ENCODE measurements around the gene UNCX. TPM values are rescaled to one million over a fixed set of nuclear protein-coding genes. Genes with fewer than 3 reads are reported as not detected.

UNCX gene
- total and polyA plus RNA-seq, 12 donors: not detected

- Histone ChIP-seq H3K36me3 (replicated peaks in 1 of 2) (no peaks in the 10 kb centered on the region), H3K27ac (no peak overlapping the region), H3K9me3 (replicated peaks in 1 of 3) (no peaks in the 10 kb centered on the region), H3K27me3 (peaks cover 26% of the 10 kb centered on the region), H3K4me1 (replicated peaks in 1 of 2) (no peaks in the 10 kb centered on the region), H3K4me3 (no peak overlapping the region)
- no peak for DNase-seq
- intact Hi-C loops (cut with DNase I): no loop called here
- TF ChIP-seq CTCF (IDR thresholded peaks at IDR 0.05): no peak
- no peak for TF ChIP-seq POLR2A (IDR thresholded peaks at IDR 0.05)
- 68 to 79% (median 75%) methylated on average over 22 to 28 of the region's 28 CpGs for WGBS, 4 donors
Observed at GRCh38 chr7:1263391-1263951, 30.8 kb downstream of the UNCX start.

- WGBS, 4 donors: 59 to 76% (median 67%) methylated on average over 13 to 30 of the region's 30 CpGs
- DNase-seq: no peak
- intact Hi-C loops (cut with DNase I): no loop called here
- Histone ChIP-seq H3K27me3 (peaks cover 33% of the 10 kb centered on the region), H3K4me3 (no peak overlapping the region), H3K9me3 (replicated peaks in 1 of 3) (no peaks in the 10 kb centered on the region), H3K27ac (no peak overlapping the region), H3K36me3 (replicated peaks in 1 of 2) (no peaks in the 10 kb centered on the region), H3K4me1 (replicated peaks in 1 of 2) (no peaks in the 10 kb centered on the region)
- TF ChIP-seq POLR2A (IDR thresholded peaks at IDR 0.05) (no peak), CTCF (IDR thresholded peaks at IDR 0.05) (no peak)
Observed at GRCh38 chr7:1264345-1265280, 31.9 kb downstream of the UNCX start.

- TF ChIP-seq POLR2A (IDR thresholded peaks at IDR 0.05) (no peak), CTCF (IDR thresholded peaks at IDR 0.05) (no peak)
- peaks cover 40% of the 10 kb centered on the region for H3K27me3 ChIP-seq
- no peak overlapping the region for H3K4me3 ChIP-seq
- intact Hi-C loops (cut with DNase I): no loop called here
- no peaks in the 10 kb centered on the region for H3K9me3 ChIP-seq (replicated peaks in 1 of 3)
- WGBS, 4 donors: 75 to 79% (median 76%) methylated on average over 19 to 31 of the region's 31 CpGs
- DNase-seq: no peak
- H3K4me1 ChIP-seq (replicated peaks in 1 of 2): no peaks in the 10 kb centered on the region
- no peak overlapping the region for H3K27ac ChIP-seq
- no peaks in the 10 kb centered on the region for H3K36me3 ChIP-seq (replicated peaks in 1 of 2)
Observed at GRCh38 chr7:1267016-1267900, 34.6 kb downstream of the UNCX start.

Data from adrenal gland (tissue), 12 donors.